Adrenal gland (tissue), 12 donors: ENCODE data around the gene CACNB4. TPM values are rescaled to one million over a fixed set of nuclear protein-coding genes. Genes with fewer than 3 reads are reported as not detected.

Experiments used
- DNase-seq, 7 donors: peaks; one replicate each; pipeline ENCODE4 v3.0.0-alpha.2; 2019 to 2020
- H3K27ac ChIP-seq, 5 donors: fragments of 200-600 bp; sonication (generic) in 4 of 5; 1 replicate in 3 of 5; 2 replicates in 2 of 5; pipeline versions ENCODE4 v1.5.1 to v1.8.0; 2016 to 2020; ENCODE audit warnings: mild to moderate bottlenecking in 1 of 5
- H3K27me3 ChIP-seq: fragments of 200-600 bp; 2 replicates; pipeline ENCODE4 v1.8.0; 2021
- H3K36me3 ChIP-seq, 2 donors: fragments of 200-600 bp; replicated peaks in 1 of 2; 1 replicate in 1 of 2; 2 replicates in 1 of 2; pipeline versions ENCODE4 v1.5.1 to v1.8.0; 2018 to 2022
- H3K4me1 ChIP-seq, 2 donors: fragments of 200-600 bp; replicated peaks in 1 of 2; 1 replicate in 1 of 2; 2 replicates in 1 of 2; pipeline versions ENCODE4 v1.5.1 to v1.8.0; 2018 to 2021
- H3K4me3 ChIP-seq, 4 donors: fragments of 200-600 bp; sonication (generic) in 3 of 4; one replicate each; pipeline ENCODE4 v1.5.1; 2016 to 2018
- H3K9me3 ChIP-seq, 3 donors: fragments of 200-600 bp; sonication (generic) in 1 of 3; replicated peaks in 1 of 3; 1 replicate in 2 of 3; 2 replicates in 1 of 3; pipeline versions ENCODE4 v1.5.1 to v1.8.0; 2016 to 2021
- POLR2A ChIP-seq, 2 donors: fragments of 450-650 bp; IDR thresholded peaks; one replicate each; pipeline ENCODE4 v1.6.1; 2017; ENCODE audit warnings: antibody characterized with exemption in 2 of 2, mild to moderate bottlenecking in 2 of 2, moderate library complexity in 1 of 2
- WGBS, 4 donors: extraction: QIAGEN DNeasy Blood & Tissue Kit in 2 of 4; methylation state at CpG; one replicate each; pipeline versions ENCODE4 v1.1.5 to v1.1.7; 2013 to 2017; 5-methylcytosine and 5-hydroxymethylcytosine counted together
- intact Hi-C, 2 donors: fragments of 100-400 bp; cut with DNase I; formaldehyde crosslinking; loops; one replicate each; pipeline versions ENCODE4 v1.14.1 to v1.15.0; 2022 to 2023
- polyA plus RNA-seq, 3 donors: library from polyadenylated mRNA; stranded (reverse); fragments of 200-250 nt in 2 of 3; fragments of 350-450 nt in 1 of 3; fragmentation: Illumina TruSeq in 1 of 3; extraction: RNeasy Lipid Tissue Mini Kit (QIAGEN cat#74804) in 1 of 3; gene quantifications; one replicate each; pipeline ENCODE4 v1.2.3, GENCODE V29; 2013 to 2014
- total RNA-seq, 9 donors: library from RNA; depleted of rRNA in 4 of 9; stranded (reverse); fragments of >200 nt in 4 of 9; fragments of 120-200 nt in 1 of 9; fragmentation: NEBNext Ultra II Directional in 1 of 9; extraction: Animal tissue kit (Norgen Biotek cat#: 25700) in 1 of 9; gene quantifications; one replicate each; pipeline versions ENCODE4 v1.1.0 to v1.2.4, GENCODE V29; 2013 to 2023
- TF ChIP-seq, protein P1 (sequence below), 6 experiments: fragments of 450-650 bp in 4 of 6; fragments of 200-600 bp in 2 of 6; sonication (generic) in 1 of 6; IDR thresholded peaks; 1 replicate in 5 of 6; 2 replicates in 1 of 6; pipeline versions ENCODE4 v1.5.1 to v1.8.0; 2016 to 2021; ENCODE audit warnings: antibody characterized with exemption in 6 of 6, mild to moderate bottlenecking in 2 of 6, moderate library complexity in 1 of 6
- donor health status: healthy with polysubstance abuse.
- donor health status: Bipolar disorder and iron deficiency.
- donor health status: DM: yes; HTN: yes; CAD: no.
- donor health status: DM: no; HTN: no; CAD: no.
- donor health status: DM: no; HTN: no; CAD: no.
- donor health status: DM: yes; HTN: yes; CAD: no.

The CACNB4 gene
- total and polyA plus RNA-seq, 12 donors = 0.60 to 8.5 (median 1.9) TPM

DNA sequence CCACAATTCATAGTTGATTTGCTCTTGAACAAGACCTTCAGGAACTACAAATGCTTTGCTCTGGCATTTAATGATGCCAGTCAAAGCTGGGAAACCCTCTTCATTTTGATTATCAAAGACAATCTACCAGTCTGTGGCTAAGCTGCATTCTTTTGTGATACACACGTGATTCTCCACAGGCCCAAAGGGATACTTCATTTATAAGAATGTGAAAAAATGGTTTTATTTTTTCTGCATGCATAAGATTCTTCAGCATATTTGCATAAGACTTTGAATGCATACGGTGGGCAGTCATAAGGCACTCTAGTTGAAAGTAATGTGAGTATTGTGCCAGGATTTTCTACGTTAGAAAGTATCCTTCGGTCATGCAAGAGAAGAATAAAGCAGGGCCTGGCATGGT is 237.7 kb downstream of the CACNB4 start:
- Histone ChIP-seq H3K4me3 (no peak overlapping the region), H3K4me1 (no peaks in the 10 kb centered on the region), H3K27me3 (no peaks in the 10 kb centered on the region), H3K36me3 (no peaks in the 10 kb centered on the region), H3K9me3 (no peaks in the 10 kb centered on the region), H3K27ac (no peak overlapping the region)
- DNase-seq = no peak
- intact Hi-C loops = no loop called here
- TF ChIP-seq, protein P1, sequence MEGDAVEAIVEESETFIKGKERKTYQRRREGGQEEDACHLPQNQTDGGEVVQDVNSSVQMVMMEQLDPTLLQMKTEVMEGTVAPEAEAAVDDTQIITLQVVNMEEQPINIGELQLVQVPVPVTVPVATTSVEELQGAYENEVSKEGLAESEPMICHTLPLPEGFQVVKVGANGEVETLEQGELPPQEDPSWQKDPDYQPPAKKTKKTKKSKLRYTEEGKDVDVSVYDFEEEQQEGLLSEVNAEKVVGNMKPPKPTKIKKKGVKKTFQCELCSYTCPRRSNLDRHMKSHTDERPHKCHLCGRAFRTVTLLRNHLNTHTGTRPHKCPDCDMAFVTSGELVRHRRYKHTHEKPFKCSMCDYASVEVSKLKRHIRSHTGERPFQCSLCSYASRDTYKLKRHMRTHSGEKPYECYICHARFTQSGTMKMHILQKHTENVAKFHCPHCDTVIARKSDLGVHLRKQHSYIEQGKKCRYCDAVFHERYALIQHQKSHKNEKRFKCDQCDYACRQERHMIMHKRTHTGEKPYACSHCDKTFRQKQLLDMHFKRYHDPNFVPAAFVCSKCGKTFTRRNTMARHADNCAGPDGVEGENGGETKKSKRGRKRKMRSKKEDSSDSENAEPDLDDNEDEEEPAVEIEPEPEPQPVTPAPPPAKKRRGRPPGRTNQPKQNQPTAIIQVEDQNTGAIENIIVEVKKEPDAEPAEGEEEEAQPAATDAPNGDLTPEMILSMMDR (IDR thresholded peaks at IDR 0.05) = no peak
- TF ChIP-seq POLR2A (IDR thresholded peaks at IDR 0.05) = no peak
- 89 to 91% (median 90%) methylated on average over 4 of the region's 4 CpGs for WGBS, 4 donors

DNA sequence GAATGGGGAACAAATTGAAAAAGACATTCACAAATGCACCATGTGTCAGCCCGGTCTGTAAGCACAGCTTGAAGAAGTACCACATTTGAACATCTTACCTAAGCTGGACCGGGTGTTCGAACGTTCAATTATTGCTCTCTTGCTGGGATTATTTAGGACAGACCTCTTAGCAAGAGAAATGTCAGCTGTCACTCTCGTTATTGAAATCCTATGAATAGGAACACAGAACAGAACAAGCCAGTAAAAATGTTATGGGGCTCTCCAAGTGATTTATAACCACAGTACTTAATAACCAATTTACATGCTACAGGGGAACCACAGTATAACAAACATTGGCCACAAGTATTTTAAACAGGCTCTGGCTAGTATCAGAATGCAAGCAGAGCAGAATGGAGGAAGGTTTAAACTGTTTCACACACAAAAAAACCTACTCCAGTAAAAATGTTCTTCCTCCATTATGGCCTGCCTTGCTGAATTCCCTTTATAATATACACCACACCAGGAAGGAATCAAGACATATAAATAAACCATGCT is 238.2 kb downstream of the CACNB4 start:
- TF ChIP-seq POLR2A (IDR thresholded peaks at IDR 0.05) = no peak
- TF ChIP-seq, protein P1 (IDR thresholded peaks at IDR 0.05) = no peak
- Histone ChIP-seq H3K27me3 (no peaks in the 10 kb centered on the region), H3K36me3 (no peaks in the 10 kb centered on the region), H3K9me3 (no peaks in the 10 kb centered on the region), H3K27ac (no peak overlapping the region), H3K4me3 (no peak overlapping the region), H3K4me1 (no peaks in the 10 kb centered on the region)
- intact Hi-C loops = no loop called here
- DNase-seq = no peak
- 89 to 93% (median 90%) methylated on average over 5 of the region's 5 CpGs for WGBS, 4 donors

DNA sequence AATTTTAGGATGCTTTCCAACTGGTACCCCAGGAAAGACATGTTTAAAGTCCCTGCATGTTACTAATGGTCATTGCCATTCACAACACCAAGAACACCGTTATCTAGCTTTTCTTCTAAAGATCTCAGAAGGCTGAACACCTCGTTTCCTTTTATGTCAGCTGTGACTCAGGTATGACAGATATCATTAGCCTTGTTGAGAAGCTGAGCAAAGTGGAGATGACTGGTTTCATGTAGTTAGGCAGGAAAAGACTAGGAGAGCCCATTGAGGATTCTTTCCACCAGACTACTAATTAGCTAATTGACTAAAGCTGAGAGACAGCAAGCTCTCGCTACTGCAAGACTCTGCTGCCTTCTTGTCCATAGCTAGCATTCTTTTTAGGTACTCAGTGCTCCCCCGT is 238.6 kb downstream of the CACNB4 start:
- Histone ChIP-seq H3K9me3 (no peaks in the 10 kb centered on the region), H3K27ac (no peak overlapping the region), H3K4me1 (no peaks in the 10 kb centered on the region), H3K27me3 (no peaks in the 10 kb centered on the region), H3K4me3 (no peak overlapping the region), H3K36me3 (no peaks in the 10 kb centered on the region)
- intact Hi-C loops = no loop called here
- TF ChIP-seq, protein P1 (IDR thresholded peaks at IDR 0.05) = no peak
- TF ChIP-seq POLR2A (IDR thresholded peaks at IDR 0.05) = no peak
- WGBS, 4 donors = 75 to 94% (median 84%) methylated on average over 4 of the region's 4 CpGs
- DNase-seq = no peak

DNA sequence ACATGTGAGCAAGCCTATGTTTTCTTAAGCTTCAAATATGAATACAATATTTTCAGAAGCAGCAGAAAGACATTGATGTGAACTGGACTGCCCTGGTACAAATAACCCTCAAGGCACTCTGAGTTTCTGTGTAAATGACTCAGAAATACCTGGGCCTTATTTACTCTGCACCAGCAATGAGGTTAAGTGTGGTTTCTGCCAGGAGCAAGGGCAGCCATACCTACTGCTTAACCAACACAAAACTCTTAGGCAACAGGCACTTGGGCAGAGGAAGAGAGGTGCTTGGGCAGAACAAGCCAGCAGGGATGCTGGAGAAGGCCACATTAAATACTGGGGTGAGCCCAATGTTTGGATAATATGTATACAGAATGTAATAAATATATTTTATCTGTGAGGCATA is 241.2 kb downstream of the CACNB4 start:
- Histone ChIP-seq H3K4me3 (no peak overlapping the region), H3K4me1 (no peaks in the 10 kb centered on the region), H3K9me3 (no peaks in the 10 kb centered on the region), H3K27ac (no peak overlapping the region), H3K36me3 (no peaks in the 10 kb centered on the region), H3K27me3 (no peaks in the 10 kb centered on the region)
- intact Hi-C loops = no loop called here
- no peak for DNase-seq
- TF ChIP-seq, protein P1 (IDR thresholded peaks at IDR 0.05) = no peak
- no peak for TF ChIP-seq POLR2A (IDR thresholded peaks at IDR 0.05)
